Mucosa of descending colon (tissue), 3 donors: Measurements from ENCODE around the gene TCN2. TPM values are rescaled to one million over a fixed set of nuclear protein-coding genes. Genes with fewer than 3 reads are reported as not detected.
A peak's percentile ranks its signal among the peaks of the same experiment; 100 is the strongest.
"Not testable (repeated sequence)": the region's sequence is repeated elsewhere in the genome, so short reads cannot be mapped to it uniquely, and the experiment has no call there.

Source experiments
- ATAC-seq: fragments of 200-7000 bp; cut with Tn5 transposase; one replicate; pipeline ENCODE4 v1.9.1; 2020; ENCODE audit warnings: mild to moderate bottlenecking, moderate library complexity
- DNase-seq, 3 donors: peaks; one replicate each; pipeline ENCODE4 v3.0.0-alpha.2; 2020
- H3K36me3 ChIP-seq: fragments of 200-600 bp; one replicate; pipeline ENCODE4 v1.8.0; 2021; ENCODE audit warnings: low read depth, mild to moderate bottlenecking
- H3K4me1 ChIP-seq: fragments of 200-600 bp; one replicate; pipeline ENCODE4 v1.8.0; 2021; ENCODE audit warnings: low read depth, mild to moderate bottlenecking
- H3K4me3 ChIP-seq: fragments of 200-600 bp; one replicate; pipeline ENCODE4 v1.8.0; 2021; ENCODE audit warnings: mild to moderate bottlenecking
- H3K9me3 ChIP-seq: fragments of 200-600 bp; one replicate; pipeline ENCODE4 v1.8.0; 2021; ENCODE audit warnings: mild to moderate bottlenecking
- intact Hi-C, 2 donors: fragments of 100-400 bp; cut with DNase I in 1 of 2; cut with micrococcal nuclease in 1 of 2; formaldehyde crosslinking; loops; one replicate each; pipeline versions ENCODE4 v1.11.0 to v1.11.1; 2022; cut with DNase I, micrococcal nuclease
- total RNA-seq, 3 donors: library from RNA; stranded (reverse); fragmentation: NEBNext Ultra II Directional in 2 of 3; extraction: Animal tissue kit (Norgen Biotek cat#: 25700) in 2 of 3; gene quantifications; one replicate each; pipeline versions ENCODE4 v1.2.1 to v1.2.4, GENCODE V29; 2021 to 2023
- TF ChIP-seq, protein P1 (sequence below): fragments of 200-600 bp; IDR thresholded peaks from one replicate; pipeline ENCODE4 v1.8.0; 2022; ENCODE audit warnings: antibody characterized with exemption, mild to moderate bottlenecking
- donor health status: DM: no; HTN: no; CAD: no; lungs with moderate emphysema.
- donor health status: DM: no; HTN: no; CAD: no.
- donor health status: DM: no; HTN: yes; CAD: no.

Gene TCN2
- total RNA-seq, 3 donors from 2014 or later: 23.3 to 43.7 (median 40.2) TPM

DNA sequence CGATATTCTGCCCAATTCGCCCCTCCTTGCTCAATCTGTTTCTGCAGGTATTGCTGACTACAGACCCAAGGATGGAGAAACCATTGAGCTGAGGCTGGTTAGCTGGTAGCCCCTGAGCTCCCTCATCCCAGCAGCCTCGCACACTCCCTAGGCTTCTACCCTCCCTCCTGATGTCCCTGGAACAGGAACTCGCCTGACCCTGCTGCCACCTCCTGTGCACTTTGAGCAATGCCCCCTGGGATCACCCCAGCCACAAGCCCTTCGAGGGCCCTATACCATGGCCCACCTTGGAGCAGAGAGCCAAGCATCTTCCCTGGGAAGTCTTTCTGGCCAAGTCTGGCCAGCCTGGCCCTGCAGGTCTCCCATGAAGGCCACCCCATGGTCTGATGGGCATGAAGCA, 19.4 kb downstream of the TCN2 start:
- intact Hi-C loops: no loop called here
- DNase-seq: no peak
- no peaks in the 10 kb centered on the region for H3K4me1 ChIP-seq
- no peak overlapping the region for H3K4me3 ChIP-seq
- no peak for ATAC-seq
- no peaks in the 10 kb centered on the region for H3K36me3 ChIP-seq
- TF ChIP-seq, protein P1, sequence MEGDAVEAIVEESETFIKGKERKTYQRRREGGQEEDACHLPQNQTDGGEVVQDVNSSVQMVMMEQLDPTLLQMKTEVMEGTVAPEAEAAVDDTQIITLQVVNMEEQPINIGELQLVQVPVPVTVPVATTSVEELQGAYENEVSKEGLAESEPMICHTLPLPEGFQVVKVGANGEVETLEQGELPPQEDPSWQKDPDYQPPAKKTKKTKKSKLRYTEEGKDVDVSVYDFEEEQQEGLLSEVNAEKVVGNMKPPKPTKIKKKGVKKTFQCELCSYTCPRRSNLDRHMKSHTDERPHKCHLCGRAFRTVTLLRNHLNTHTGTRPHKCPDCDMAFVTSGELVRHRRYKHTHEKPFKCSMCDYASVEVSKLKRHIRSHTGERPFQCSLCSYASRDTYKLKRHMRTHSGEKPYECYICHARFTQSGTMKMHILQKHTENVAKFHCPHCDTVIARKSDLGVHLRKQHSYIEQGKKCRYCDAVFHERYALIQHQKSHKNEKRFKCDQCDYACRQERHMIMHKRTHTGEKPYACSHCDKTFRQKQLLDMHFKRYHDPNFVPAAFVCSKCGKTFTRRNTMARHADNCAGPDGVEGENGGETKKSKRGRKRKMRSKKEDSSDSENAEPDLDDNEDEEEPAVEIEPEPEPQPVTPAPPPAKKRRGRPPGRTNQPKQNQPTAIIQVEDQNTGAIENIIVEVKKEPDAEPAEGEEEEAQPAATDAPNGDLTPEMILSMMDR: no peak
- no peaks in the 10 kb centered on the region for H3K9me3 ChIP-seq

DNA sequence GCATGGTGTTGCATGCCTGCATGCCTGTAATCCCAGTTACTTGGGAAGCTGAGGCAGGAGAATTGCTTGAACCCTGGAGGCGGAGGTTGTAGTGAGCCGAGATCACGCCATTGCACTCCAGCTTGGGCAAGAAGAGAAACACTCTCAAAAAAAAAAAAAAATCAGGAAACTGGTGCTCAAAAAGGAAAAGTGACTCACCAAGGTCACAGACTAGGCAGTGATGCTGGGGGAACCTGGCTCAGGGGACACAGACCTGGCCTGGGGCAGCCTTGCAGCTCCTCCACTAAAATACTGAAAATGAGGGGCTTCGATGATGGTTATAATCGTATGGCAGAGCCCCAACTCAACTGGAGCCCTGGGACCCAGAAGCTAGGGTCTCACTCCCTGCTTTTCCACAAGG, 20.5 kb downstream of the TCN2 start:
- intact Hi-C loops: no loop called here
- ATAC-seq: no peak
- no peak for DNase-seq
- Histone ChIP-seq H3K36me3 (no peaks in the 10 kb centered on the region), H3K9me3 (no peaks in the 10 kb centered on the region), H3K4me1 (no peaks in the 10 kb centered on the region), H3K4me3 (no peak overlapping the region)
- TF ChIP-seq, protein P1: no peak

DNA sequence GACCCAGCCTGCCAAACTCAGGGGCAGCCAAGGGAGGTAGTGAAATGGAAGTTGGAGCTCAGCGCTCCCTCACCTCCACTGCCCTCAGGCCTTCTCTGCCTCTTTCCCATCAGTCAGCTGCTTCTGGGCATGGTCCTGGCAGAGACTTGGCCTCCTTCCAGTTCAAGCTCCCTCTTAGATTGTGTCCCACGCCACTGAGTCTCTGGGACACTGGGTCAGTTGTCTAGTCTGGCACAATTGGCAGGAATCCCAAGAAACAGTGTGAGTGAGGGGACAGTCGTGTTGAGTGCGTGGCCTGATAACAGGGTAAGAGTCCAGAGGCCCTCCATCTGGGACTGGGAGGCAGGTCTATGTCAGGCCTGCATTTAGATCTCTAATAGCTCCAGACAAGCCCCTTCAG, 21.5 kb downstream of the TCN2 start:
- H3K4me3 ChIP-seq: no peak overlapping the region
- TF ChIP-seq, protein P1: no peak
- no peaks in the 10 kb centered on the region for H3K36me3 ChIP-seq
- ATAC-seq (no peak), DNase-seq (no peak)
- H3K9me3 ChIP-seq: no peaks in the 10 kb centered on the region
- no peaks in the 10 kb centered on the region for H3K4me1 ChIP-seq
- intact Hi-C loops: no loop called here

DNA sequence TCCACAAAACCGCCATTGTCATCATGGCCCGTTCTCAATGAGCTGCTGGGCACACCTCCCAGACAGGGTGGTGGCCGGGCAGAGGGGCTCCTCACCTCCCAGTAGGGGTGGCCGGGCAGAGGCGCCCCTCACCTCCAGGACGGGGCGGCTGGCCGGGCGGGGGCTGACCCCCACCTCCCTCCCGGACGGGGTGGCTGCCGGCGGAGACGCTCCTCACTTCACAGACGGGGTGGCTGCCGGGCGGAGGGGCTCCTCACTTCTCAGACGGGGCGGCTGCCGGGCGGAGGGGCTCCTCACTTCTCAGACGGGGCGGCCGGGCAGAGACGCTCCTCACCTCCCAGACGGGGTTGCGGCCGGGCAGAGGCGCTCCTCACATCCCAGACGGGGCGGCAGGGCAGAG, 24.5 kb downstream of the TCN2 start:
- H3K4me1 ChIP-seq: peaks cover 11% of the 10 kb centered on the region
- DNase-seq, ATAC-seq, H3K9me3 ChIP-seq, H3K36me3 ChIP-seq, H3K4me3 ChIP-seq: not testable (repeated sequence)
- intact Hi-C loops: loop anchor here in 1 of 2 donors (5.0 kb wide), 1 partner anchor 126 kb away; no protein-coding TSS in a partner anchor

DNA sequence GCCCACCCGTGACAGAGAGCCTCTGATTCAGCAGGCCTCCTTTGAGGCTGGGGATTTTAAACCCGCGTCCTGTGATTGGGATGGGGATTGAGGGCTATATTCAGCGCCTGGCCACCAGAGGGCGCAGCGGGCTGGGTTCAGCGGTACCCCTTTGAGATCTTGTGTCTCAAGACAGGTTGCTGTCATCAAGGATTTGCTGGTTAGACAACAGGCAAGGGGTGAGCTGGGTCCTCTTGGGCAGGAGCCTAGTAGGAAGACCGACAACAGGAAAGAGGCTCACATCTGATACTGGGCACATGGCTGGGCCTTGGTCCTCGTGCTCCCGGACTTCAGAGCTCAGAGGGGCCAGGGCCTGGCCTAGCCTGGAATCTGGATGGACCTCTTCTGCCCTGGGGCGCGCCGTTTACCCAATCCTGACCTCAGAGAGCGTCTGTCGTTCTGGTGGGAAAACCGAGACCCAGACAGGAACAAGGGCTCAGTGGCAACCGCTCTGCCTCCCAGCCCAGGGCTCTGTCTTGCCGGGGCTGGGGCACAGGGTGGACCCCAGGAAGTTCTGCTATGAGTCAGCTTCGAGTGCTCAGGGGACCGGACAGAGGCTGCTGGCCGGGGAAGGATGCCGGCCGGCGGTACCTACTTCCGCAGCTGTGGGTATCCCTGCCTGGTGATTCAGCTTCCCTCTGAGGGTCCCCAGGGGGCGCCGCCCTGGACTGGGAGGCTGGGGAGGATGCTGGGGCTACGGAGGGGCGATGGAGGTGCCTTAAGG, 27.7 kb downstream of the TCN2 start:
- ATAC-seq (peak; percentile 78), DNase-seq (peak; percentile 90 to 92 (median 92))
- no peaks in the 10 kb centered on the region for H3K36me3 ChIP-seq
- H3K4me1 ChIP-seq: peaks cover 25% of the 10 kb centered on the region
- H3K9me3 ChIP-seq: no peaks in the 10 kb centered on the region
- H3K4me3 ChIP-seq: no peak overlapping the region
- intact Hi-C loops: loop anchor here (1.0 to 5.0 kb wide), 2 partner anchors 121 to 123 kb away; no protein-coding TSS in a partner anchor
- TF ChIP-seq, protein P1: peak; percentile 84
